WTC11 (cell line): ENCODE measurements around the gene RANGRF. TPM values are rescaled to one million over a fixed set of nuclear protein-coding genes. Genes with fewer than 3 reads are reported as not detected.

Source experiments
- ATAC-seq: fragments of 200-7000 bp; cut with Tn5 transposase; 2 replicates; pipeline ENCODE4 v1.10.0; 2021; ENCODE audit warnings: mild to moderate bottlenecking, moderate library complexity
- CTCF ChIA-PET: fragments of 300-600 bp; sonication (Branson Sonifier 250); formaldehyde crosslinking; loops from one replicate; lab custom pipeline; 2021; ENCODE audit warnings: antibody characterized with exemption; lab: Charles Lee
- POLR2A ChIA-PET: fragments of 350-600 bp; sonication (Branson Sonifier 250); formaldehyde crosslinking; loops from one replicate; lab custom pipeline; 2021; ENCODE audit warnings: antibody characterized with exemption; lab: Charles Lee
- DNase-seq: peaks from one replicate; pipeline ENCODE4 v3.0.0; 2021; ENCODE audit warnings: low spot score
- H3K27ac Mint-ChIP-seq: 2 replicates; pipeline ENCODE4 v1.8.0; 2021; ENCODE audit warnings: mixed read lengths
- H3K27me3 Mint-ChIP-seq: 2 replicates; pipeline ENCODE4 v1.8.0; 2021; ENCODE audit warnings: low read depth, mild to moderate bottlenecking, moderate library complexity, mixed read lengths
- H3K36me3 Mint-ChIP-seq: 2 replicates; pipeline ENCODE4 v1.8.0; 2021; ENCODE audit warnings: mixed read lengths
- H3K4me1 Mint-ChIP-seq: 2 replicates; pipeline ENCODE4 v1.8.0; 2022; ENCODE audit warnings: mixed read lengths
- H3K4me3 Mint-ChIP-seq: 2 replicates; pipeline ENCODE4 v1.8.0; 2021; ENCODE audit warnings: mild to moderate bottlenecking, moderate library complexity, mixed read lengths
- H3K9me3 Mint-ChIP-seq: 2 replicates; pipeline ENCODE4 v1.8.0; 2021; ENCODE audit warnings: mixed read lengths
- CBFB ChIP-seq: sonication (generic); formaldehyde crosslinking; IDR thresholded peaks from 2 replicates; pipeline ENCODE4 v1.8.1; 2022; ENCODE audit warnings: mild to moderate bottlenecking, low read depth, missing genetic modification reagents
- EMX1 ChIP-seq: fragments of 250-450 bp; sonication (Bioruptor Pico); IDR thresholded peaks from 2 replicates; pipeline ENCODE4 v1.8.0; 2021; ENCODE audit warnings: mild to moderate bottlenecking
- FOXP1 ChIP-seq: sonication (generic); formaldehyde crosslinking; IDR thresholded peaks from 2 replicates; pipeline ENCODE4 v1.8.0; 2022; ENCODE audit warnings: missing genetic modification reagents, mild to moderate bottlenecking, moderate library complexity, borderline replicate concordance
- GRHL2 ChIP-seq: fragments of 250-450 bp; sonication (Bioruptor Pico); IDR thresholded peaks from 2 replicates; pipeline ENCODE4 v1.8.0; 2022; ENCODE audit warnings: mild to moderate bottlenecking, moderate library complexity; ENCODE audit not compliant: insufficient replicate concordance, severe bottlenecking
- HMGA2 ChIP-seq: fragments of 250-450 bp; sonication (Bioruptor Pico); IDR thresholded peaks from 2 replicates; pipeline ENCODE4 v1.4.0; 2021; ENCODE audit warnings: mild to moderate bottlenecking, moderate library complexity
- NFE2L1 ChIP-seq: sonication (generic); formaldehyde crosslinking; IDR thresholded peaks from 2 replicates; pipeline ENCODE4 v1.8.1; 2023; ENCODE audit warnings: missing genetic modification reagents
- RELA ChIP-seq: sonication (generic); formaldehyde crosslinking; IDR thresholded peaks from 2 replicates; pipeline ENCODE4 v1.8.1; 2022; ENCODE audit warnings: missing genetic modification reagents, mild to moderate bottlenecking, borderline replicate concordance
- SP1 ChIP-seq: sonication (generic); formaldehyde crosslinking; conservative IDR thresholded peaks from 2 replicates; pipeline ENCODE4 v1.8.1; 2022; ENCODE audit warnings: missing genetic modification reagents
- ZNF219 ChIP-seq: sonication (generic); formaldehyde crosslinking; IDR thresholded peaks from 2 replicates; pipeline ENCODE4 v1.8.0; 2023; ENCODE audit warnings: missing genetic modification reagents, mild to moderate bottlenecking, borderline replicate concordance
- total RNA-seq: library from RNA; stranded (reverse); gene quantifications from 3 replicates; pipeline ENCODE4 v1.2.3, GENCODE V29; 2021
- TF ChIP-seq, protein P1 (sequence below): fragments of 250-450 bp; sonication (Bioruptor Pico); IDR thresholded peaks from 2 replicates; pipeline ENCODE4 v1.9.0; 2021; ENCODE audit warnings: moderate library complexity, mild to moderate bottlenecking, inconsistent platforms, borderline replicate concordance
- TF ChIP-seq, protein P2 (sequence below): fragments of 250-450 bp; sonication (Bioruptor Pico); IDR thresholded peaks from 2 replicates; pipeline ENCODE4 v1.9.0; 2021; ENCODE audit warnings: mild to moderate bottlenecking
- TF ChIP-seq, protein P3 (sequence below): sonication (generic); formaldehyde crosslinking; IDR thresholded peaks from 2 replicates; pipeline ENCODE4 v1.8.0; 2023; ENCODE audit warnings: missing genetic modification reagents, mild to moderate bottlenecking, borderline replicate concordance
- TF ChIP-seq, protein P4 (sequence below): fragments of 250-450 bp; sonication (Bioruptor Pico); IDR thresholded peaks from 2 replicates; pipeline ENCODE4 v1.9.0; 2021; ENCODE audit warnings: mild to moderate bottlenecking
- TF ChIP-seq, protein P5 (sequence below): sonication (generic); formaldehyde crosslinking; conservative IDR thresholded peaks from 2 replicates; pipeline ENCODE4 v1.8.1; 2022; ENCODE audit warnings: mild to moderate bottlenecking, missing genetic modification reagents
- TF ChIP-seq, protein P6 (sequence below): fragments of 250-450 bp; sonication (Bioruptor Pico); IDR thresholded peaks from 2 replicates; pipeline ENCODE4 v1.9.0; 2021; ENCODE audit warnings: mild to moderate bottlenecking, borderline replicate concordance

RANGRF gene
- total RNA-seq, 1 experiment from 2014 or later: 32.7 TPM

DNA sequence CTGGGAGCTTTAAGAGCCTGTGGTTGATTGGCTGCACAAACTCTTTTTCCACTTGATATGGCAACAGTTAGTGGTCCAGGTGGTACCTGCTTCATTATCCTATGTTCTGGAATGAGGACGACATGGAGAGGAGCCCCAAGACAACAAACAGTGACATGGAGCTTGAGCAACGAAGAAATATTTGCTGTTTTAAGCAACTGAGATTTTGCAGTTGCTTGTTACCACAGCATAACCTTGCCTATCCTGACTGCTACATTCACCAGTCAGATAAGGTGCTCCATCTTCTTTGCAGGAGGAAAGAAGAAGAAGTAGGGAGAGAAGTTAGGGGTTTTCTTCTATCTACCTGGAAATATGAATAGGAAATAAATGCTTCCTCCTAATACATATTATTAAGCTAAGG is 43.7 kb downstream of the RANGRF start (continued):
- TF ChIP-seq, protein P1, sequence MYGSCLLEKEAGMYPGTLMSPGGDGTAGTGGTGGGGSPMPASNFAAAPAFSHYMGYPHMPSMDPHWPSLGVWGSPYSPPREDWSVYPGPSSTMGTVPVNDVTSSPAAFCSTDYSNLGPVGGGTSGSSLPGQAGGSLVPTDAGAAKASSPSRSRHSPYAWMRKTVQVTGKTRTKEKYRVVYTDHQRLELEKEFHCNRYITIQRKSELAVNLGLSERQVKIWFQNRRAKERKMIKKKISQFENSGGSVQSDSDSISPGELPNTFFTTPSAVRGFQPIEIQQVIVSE (CRISPR knock-in tag): no peak
- TF ChIP-seq, protein P2, sequence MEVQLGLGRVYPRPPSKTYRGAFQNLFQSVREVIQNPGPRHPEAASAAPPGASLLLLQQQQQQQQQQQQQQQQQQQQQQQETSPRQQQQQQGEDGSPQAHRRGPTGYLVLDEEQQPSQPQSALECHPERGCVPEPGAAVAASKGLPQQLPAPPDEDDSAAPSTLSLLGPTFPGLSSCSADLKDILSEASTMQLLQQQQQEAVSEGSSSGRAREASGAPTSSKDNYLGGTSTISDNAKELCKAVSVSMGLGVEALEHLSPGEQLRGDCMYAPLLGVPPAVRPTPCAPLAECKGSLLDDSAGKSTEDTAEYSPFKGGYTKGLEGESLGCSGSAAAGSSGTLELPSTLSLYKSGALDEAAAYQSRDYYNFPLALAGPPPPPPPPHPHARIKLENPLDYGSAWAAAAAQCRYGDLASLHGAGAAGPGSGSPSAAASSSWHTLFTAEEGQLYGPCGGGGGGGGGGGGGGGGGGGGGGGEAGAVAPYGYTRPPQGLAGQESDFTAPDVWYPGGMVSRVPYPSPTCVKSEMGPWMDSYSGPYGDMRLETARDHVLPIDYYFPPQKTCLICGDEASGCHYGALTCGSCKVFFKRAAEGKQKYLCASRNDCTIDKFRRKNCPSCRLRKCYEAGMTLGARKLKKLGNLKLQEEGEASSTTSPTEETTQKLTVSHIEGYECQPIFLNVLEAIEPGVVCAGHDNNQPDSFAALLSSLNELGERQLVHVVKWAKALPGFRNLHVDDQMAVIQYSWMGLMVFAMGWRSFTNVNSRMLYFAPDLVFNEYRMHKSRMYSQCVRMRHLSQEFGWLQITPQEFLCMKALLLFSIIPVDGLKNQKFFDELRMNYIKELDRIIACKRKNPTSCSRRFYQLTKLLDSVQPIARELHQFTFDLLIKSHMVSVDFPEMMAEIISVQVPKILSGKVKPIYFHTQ (CRISPR knock-in tag): no peak
- TF ChIP-seq FOXP1 (CRISPR knock-in tag): no peak

DNA sequence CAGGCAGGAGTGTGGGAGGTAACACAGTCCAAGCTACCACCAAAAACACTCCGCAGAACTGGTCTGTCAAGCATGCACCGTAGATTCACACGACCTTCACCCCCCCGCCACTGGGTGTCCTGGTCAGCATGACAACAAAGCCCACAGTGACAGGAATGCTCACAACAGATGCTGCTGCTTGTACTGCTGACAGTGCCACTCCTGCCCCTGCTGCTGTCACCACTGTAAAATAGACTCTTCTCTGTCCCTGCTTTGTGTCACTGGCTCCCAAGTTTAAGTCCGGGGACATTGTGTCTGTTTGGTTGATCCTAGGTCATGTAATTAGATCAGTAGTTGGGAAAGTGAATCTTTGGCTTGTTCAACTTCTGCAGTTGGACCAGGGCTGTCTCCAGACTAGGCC is 44.2 kb downstream of the RANGRF start:
- TF ChIP-seq CBFB (CRISPR knock-in tag): no peak
- TF ChIP-seq HMGA2 (CRISPR knock-in tag): no peak
- TF ChIP-seq SP1: no peak
- TF ChIP-seq GRHL2 (CRISPR knock-in tag): no peak
- TF ChIP-seq ZNF219: no peak
- ChIA-PET CTCF (interaction anchor here (0.7 kb wide), 1 partner anchor 77 kb away, joined by 3 read pairs; no protein-coding TSS in a partner anchor), POLR2A (no interaction called here)
- Mint-ChIP-seq H3K4me1 (peaks cover 4% of the 10 kb centered on the region), H3K4me3 (no peak overlapping the region), H3K27me3 (peaks cover 7% of the 10 kb centered on the region), H3K36me3 (no peaks in the 10 kb centered on the region), H3K9me3 (no peaks in the 10 kb centered on the region; the same call in 1 of the 2 replicates), H3K27ac (no peak overlapping the region)
- DNase-seq: no peak
- ATAC-seq: peak; percentile 52

DNA sequence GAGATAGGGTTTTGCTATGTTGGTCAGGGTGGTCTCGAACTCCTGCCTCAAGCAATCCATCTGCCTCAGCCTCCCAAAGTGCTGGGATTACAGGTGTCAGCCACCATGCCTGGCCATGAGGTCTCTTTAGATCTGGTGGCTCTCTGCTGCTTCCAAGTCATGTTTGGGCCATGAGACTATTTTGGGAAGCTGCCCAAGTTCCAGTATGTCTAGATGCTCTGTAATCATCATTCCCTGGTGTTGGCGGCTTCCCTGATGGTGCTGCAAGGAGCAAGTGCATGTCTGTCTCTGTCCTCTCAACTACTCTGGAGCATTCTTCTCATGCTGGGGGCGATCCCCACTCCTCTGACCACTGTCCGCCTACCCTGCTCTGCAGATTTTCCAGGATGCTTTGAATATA is 44.8 kb downstream of the RANGRF start:
- peaks cover 10% of the 10 kb centered on the region for H3K4me1 Mint-ChIP-seq
- TF ChIP-seq, protein P3, sequence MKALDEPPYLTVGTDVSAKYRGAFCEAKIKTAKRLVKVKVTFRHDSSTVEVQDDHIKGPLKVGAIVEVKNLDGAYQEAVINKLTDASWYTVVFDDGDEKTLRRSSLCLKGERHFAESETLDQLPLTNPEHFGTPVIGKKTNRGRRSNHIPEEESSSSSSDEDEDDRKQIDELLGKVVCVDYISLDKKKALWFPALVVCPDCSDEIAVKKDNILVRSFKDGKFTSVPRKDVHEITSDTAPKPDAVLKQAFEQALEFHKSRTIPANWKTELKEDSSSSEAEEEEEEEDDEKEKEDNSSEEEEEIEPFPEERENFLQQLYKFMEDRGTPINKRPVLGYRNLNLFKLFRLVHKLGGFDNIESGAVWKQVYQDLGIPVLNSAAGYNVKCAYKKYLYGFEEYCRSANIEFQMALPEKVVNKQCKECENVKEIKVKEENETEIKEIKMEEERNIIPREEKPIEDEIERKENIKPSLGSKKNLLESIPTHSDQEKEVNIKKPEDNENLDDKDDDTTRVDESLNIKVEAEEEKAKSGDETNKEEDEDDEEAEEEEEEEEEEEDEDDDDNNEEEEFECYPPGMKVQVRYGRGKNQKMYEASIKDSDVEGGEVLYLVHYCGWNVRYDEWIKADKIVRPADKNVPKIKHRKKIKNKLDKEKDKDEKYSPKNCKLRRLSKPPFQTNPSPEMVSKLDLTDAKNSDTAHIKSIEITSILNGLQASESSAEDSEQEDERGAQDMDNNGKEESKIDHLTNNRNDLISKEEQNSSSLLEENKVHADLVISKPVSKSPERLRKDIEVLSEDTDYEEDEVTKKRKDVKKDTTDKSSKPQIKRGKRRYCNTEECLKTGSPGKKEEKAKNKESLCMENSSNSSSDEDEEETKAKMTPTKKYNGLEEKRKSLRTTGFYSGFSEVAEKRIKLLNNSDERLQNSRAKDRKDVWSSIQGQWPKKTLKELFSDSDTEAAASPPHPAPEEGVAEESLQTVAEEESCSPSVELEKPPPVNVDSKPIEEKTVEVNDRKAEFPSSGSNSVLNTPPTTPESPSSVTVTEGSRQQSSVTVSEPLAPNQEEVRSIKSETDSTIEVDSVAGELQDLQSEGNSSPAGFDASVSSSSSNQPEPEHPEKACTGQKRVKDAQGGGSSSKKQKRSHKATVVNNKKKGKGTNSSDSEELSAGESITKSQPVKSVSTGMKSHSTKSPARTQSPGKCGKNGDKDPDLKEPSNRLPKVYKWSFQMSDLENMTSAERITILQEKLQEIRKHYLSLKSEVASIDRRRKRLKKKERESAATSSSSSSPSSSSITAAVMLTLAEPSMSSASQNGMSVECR: no peak
- TF ChIP-seq, protein P4, sequence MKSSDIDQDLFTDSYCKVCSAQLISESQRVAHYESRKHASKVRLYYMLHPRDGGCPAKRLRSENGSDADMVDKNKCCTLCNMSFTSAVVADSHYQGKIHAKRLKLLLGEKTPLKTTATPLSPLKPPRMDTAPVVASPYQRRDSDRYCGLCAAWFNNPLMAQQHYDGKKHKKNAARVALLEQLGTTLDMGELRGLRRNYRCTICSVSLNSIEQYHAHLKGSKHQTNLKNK: no peak
- no peak for TF ChIP-seq NFE2L1
- no peak for TF ChIP-seq RELA (CRISPR knock-in tag)
- TF ChIP-seq, protein P5, sequence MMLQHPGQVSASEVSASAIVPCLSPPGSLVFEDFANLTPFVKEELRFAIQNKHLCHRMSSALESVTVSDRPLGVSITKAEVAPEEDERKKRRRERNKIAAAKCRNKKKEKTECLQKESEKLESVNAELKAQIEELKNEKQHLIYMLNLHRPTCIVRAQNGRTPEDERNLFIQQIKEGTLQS: no peak
- TF ChIP-seq EMX1 (CRISPR knock-in tag): no peak
- TF ChIP-seq, protein P6, sequence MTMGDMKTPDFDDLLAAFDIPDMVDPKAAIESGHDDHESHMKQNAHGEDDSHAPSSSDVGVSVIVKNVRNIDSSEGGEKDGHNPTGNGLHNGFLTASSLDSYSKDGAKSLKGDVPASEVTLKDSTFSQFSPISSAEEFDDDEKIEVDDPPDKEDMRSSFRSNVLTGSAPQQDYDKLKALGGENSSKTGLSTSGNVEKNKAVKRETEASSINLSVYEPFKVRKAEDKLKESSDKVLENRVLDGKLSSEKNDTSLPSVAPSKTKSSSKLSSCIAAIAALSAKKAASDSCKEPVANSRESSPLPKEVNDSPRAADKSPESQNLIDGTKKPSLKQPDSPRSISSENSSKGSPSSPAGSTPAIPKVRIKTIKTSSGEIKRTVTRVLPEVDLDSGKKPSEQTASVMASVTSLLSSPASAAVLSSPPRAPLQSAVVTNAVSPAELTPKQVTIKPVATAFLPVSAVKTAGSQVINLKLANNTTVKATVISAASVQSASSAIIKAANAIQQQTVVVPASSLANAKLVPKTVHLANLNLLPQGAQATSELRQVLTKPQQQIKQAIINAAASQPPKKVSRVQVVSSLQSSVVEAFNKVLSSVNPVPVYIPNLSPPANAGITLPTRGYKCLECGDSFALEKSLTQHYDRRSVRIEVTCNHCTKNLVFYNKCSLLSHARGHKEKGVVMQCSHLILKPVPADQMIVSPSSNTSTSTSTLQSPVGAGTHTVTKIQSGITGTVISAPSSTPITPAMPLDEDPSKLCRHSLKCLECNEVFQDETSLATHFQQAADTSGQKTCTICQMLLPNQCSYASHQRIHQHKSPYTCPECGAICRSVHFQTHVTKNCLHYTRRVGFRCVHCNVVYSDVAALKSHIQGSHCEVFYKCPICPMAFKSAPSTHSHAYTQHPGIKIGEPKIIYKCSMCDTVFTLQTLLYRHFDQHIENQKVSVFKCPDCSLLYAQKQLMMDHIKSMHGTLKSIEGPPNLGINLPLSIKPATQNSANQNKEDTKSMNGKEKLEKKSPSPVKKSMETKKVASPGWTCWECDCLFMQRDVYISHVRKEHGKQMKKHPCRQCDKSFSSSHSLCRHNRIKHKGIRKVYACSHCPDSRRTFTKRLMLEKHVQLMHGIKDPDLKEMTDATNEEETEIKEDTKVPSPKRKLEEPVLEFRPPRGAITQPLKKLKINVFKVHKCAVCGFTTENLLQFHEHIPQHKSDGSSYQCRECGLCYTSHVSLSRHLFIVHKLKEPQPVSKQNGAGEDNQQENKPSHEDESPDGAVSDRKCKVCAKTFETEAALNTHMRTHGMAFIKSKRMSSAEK (CRISPR knock-in tag): no peak
- no peak for DNase-seq
- POLR2A ChIA-PET: no interaction called here
- no peaks in the 10 kb centered on the region for H3K36me3 Mint-ChIP-seq
- H3K4me3 Mint-ChIP-seq: no peak overlapping the region
- ATAC-seq: no peak
- CTCF ChIA-PET: no interaction called here
- no peak overlapping the region for H3K27ac Mint-ChIP-seq
- H3K9me3 Mint-ChIP-seq: no peaks in the 10 kb centered on the region; the same call in 1 of the 2 replicates
- peaks cover 1% of the 10 kb centered on the region; the same call in 1 of the 2 replicates for H3K27me3 Mint-ChIP-seq
